GM18520 (cell line): ENCODE measurements around the gene ZDHHC19.

Source experiments
- ATAC-seq: cut with Tn5 transposase; IDR thresholded peaks from one replicate; pipeline ENCODE4 v1.9.1; 2021; ENCODE audit not compliant: unreplicated experiment

Gene ZDHHC19

GRCh38 chr3:196150481-196150880, 60.7 kb downstream of the ZDHHC19 start:
- no peak for ATAC-seq

DNA sequence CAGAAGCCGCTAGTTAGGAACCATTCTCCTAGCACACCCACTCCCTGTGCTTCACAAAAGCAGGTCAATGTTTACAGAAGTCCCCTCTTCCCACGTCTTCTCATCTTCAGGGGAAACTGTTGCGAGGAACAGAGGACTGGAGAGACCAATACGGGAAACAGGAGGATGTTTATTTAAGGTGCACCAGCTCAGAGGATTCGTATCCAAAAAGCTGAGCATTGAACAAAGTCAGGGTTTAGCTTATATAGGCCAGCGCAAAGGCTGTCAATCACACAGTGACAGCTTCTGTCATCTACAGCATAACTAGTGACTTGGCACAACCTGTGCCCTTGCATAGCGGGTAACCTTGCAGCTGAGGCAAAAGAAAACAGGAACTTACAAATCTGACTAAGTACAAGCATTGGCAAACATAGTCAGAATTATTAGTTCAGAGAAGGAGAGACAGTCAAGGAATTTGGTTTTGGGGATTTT, 61.3 kb downstream of the ZDHHC19 start:
- ATAC-seq, result no peak

GRCh38 chr3:196149375-196149774, 61.8 kb downstream of the ZDHHC19 start:
- no peak for ATAC-seq
